Kidney glomerular epithelial cell (primary cell): ENCODE measurements around the gene ARAP2.
"Not testable (repeated sequence)": the region's sequence is repeated elsewhere in the genome, so short reads cannot be mapped to it uniquely, and the experiment has no call there.

Experiments
- DNase-seq: peaks from one replicate; lab custom pipeline; 2025; lab: John Stamatoyannopoulos, UW

ARAP2 gene

DNA sequence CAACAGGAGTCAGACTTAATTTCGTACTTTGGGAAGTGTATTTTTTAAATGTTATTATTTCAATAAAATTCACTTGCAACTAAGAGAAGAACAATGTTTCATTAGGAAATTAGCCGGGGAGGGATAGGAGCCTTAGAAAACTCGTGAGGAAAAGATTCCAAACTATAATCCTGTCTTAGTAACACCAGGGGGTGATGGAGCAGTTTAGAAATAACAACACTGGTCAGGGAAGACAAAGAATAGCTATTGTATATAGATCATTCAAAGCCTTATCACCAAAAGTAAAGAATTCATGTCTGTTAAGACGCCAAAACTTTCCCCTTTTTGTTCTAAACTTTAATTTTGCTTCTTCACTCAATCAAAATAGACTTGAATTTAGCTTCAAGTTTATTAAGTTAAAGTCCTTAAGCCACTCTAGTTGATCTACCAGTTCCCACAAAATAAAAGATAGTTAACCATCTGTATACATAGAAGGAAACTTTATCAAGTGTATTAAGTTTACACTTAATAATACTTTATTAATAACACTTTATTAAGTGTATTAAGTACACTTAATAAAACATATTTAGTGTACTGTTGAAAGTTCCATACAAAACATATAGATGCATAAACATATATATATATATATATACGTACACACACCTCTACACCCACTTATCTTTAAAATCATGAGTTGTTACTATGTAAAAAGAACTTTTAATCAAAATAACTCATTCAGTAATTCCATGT, 60.5 kb downstream of the ARAP2 start:
- DNase-seq = no peak

- DNase-seq = no peak
Measured at GRCh38 chr4:36183232-36183631, 61.1 kb downstream of the ARAP2 start.

DNA sequence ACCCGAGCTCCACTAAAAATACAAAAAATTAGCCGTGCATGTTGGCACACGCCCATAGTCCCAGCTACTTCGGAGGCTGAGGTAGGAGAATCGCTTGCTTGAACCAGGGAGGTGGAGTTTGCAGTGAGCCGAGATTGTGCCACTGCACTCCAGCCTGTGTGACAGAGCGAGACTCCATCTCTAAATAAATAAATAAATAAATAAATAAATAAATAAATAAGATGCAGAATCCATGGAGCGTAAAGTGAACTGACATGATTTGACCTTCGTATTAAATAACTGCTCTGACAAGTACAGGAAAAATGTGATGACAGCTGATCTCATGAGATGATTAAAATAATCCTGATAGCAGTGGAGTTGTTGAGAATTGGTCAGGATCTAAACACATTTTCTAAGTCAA, 62.0 kb downstream of the ARAP2 start:
- DNase-seq = not testable (repeated sequence)

DNA sequence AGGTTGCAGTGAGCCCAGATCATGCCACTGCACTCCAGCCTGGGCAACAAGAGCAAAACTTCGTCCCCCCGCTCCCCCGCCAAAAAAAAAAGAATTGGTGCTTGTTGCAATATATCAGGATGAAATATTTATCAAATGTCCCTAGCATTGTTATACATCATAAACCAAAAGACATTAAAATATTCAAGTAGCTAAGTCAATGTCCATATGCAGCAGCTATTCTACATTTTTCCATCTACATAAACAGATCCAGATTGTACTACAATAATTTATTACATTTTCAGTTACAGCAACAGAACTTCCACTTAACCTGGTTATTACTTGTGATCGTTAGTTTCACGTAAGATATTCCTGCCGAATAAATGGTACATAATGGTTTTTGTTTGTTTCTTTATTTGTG, 64.1 kb downstream of the ARAP2 start:
- no peak for DNase-seq

- DNase-seq = no peak
Measured at GRCh38 chr4:36178484-36178883, 65.8 kb downstream of the ARAP2 start.

DNA sequence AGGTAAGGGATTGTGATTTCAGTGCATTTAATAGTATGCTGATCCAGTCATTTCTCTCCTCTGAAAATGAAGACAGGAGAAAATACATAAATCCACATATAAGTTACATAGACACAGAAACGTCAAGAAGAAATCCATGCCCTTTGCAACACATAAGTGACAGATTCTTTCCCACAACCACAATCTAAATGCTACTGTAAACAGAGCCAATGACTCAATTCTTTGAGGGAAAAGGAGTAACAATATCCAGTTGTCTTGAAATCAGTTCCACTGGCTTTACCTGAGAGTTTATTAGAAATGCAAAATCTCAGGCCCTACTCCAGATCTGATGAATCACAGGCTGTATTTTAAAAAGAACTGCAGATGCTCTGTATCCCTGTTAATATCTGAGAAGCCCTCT, 66.4 kb downstream of the ARAP2 start:
- DNase-seq = no peak

- no peak for DNase-seq
Measured at GRCh38 chr4:36174570-36174969, 69.7 kb downstream of the ARAP2 start.

- DNase-seq = no peak
Measured at GRCh38 chr4:36173905-36174304, 70.4 kb downstream of the ARAP2 start.

GRCh38 chr4:36172656-36173055, 71.7 kb downstream of the ARAP2 start:
- no peak for DNase-seq

- DNase-seq = peak; percentile 13
Measured at GRCh38 chr4:36168127-36168878, 76.0 kb downstream of the ARAP2 start.

DNA sequence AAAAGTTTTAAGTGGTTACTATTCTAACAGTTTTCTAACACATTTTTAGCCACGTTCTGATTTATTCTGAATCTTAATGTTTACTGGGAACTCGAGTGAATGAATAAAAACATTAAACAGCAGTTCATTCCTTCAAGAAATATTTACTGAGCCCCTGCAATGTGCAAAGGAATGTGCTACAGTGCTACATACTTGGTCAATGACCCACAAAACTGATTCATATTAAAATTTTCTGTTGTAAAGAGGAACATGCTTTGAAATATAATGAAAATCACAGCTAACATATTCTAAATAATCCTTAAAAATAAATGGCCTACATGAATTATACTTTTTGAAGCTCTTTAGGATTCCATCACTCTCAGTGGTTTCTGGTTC, 78.7 kb downstream of the ARAP2 start:
- DNase-seq = peak; percentile 10

- DNase-seq = no peak
Measured at GRCh38 chr4:36164900-36165630, 79.2 kb downstream of the ARAP2 start.

GRCh38 chr4:36163198-36163597, 81.1 kb downstream of the ARAP2 start:
- no peak for DNase-seq

DNA sequence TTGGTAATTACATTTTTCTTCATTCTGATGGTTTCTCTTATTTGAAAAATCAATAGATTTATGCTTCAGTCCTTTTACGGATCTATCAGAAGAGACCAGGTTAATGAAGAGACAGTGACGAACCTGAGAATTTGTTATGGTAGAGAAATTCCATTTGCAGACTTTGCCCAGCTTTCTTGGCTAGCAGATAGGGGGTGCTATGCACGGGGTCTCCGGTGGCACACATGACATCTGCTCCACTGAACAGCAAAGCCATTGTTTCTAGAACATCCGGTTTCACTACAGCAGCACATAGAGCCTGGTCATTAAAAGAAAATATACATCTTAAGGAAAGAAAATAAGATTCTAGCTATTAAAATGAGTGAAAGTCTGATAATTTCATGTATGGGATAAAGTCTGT, 85.1 kb downstream of the ARAP2 start:
- no peak for DNase-seq

- DNase-seq = no peak
Measured at GRCh38 chr4:36152735-36153134, 91.6 kb downstream of the ARAP2 start.

- no peak for DNase-seq
Measured at GRCh38 chr4:36142504-36142903, 101.8 kb downstream of the ARAP2 start.

- no peak for DNase-seq
Measured at GRCh38 chr4:36141186-36141585, 103.1 kb downstream of the ARAP2 start.

GRCh38 chr4:36140421-36140820, 103.9 kb downstream of the ARAP2 start:
- no peak for DNase-seq

DNA sequence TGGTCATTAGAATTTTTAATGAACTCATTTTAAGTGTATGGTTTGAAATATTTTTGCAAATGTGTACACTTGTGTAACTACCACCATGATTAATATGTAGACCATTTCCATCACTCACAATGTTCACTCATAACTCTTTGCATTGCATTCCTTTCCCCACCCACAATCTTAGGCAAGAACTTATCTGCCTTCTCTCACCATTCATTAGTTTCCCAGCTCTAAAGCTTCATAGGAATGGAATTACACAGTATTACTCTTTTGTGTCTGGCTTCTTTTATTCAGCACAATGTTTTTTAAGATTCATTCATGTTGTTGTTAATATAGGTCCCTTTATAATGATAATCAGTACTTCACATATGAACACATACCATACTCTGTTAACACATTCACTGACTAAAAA, 106.1 kb downstream of the ARAP2 start:
- no peak for DNase-seq

GRCh38 chr4:36137336-36137735, 107.0 kb downstream of the ARAP2 start:
- DNase-seq = no peak

- DNase-seq = no peak
Measured at GRCh38 chr4:36133658-36134057, 110.7 kb downstream of the ARAP2 start.

GRCh38 chr4:36133086-36133485, 111.2 kb downstream of the ARAP2 start:
- no peak for DNase-seq

- DNase-seq = no peak
Measured at GRCh38 chr4:36130641-36131040, 113.7 kb downstream of the ARAP2 start.
